ENCODE data around the gene TTC38.

Gene TTC38

DNA sequence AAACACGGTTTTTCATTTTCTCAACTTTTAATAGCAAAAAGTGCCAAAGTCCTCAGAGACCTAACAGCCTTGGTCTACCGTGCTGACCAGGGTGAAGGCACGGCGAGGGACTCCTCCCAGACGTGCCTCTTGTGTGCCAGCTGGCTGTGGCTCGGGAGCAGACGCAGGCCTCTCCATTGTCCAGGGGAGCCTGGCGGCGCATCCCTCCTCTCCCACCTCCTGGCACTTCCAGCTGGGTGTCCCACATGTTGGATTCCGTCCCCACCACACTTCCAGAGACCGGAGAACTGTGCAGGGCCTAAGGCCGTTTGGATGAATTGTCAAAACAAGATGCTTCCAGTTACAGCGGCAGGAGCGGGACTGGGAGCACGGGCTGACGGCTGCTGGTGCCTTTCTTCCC, 29.3 kb upstream of the TTC38 start:
- in situ Hi-C loops (cut with MboI; ENCODE audit: low sequenced_read_pairs, unreplicated experiment) = no loop called here

DNA sequence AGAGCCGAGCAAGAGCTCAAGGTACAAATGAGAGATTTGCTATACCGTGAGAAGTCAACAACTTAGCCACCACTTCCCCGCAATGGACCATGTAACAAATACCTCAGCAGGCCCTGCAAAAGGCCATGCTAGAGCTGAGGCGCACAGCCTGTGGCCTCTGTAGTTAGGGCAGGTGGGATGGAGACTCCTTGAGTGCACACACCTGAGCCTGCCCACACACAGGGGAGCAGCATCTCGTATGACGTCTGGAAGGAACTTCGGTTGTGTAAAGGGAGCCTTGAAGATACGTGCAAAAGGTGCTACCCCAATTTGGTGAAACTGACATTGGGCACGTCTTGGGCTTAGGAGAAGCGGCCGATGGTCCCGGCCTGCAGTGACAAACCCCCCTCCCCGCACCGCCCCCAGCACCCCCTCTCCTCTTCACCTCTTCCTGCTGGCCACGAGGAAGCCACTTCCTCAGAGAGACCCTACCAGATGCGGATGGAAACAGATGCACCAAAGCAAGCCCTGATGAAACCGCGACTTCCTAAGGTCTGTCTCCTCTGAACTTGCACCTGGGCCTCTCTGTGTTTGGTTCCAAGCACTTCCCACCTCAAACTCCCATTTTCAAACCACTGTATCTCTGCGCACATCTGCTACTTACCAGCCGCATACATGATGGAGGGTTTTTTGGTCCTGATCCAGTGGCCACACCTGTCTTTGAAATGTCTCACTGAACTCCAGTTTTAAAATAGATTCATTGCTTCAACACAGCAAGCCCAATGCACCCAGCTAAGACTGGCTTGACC, 28.4 kb upstream of the TTC38 start:
- TF ChIP-seq, protein P1, sequence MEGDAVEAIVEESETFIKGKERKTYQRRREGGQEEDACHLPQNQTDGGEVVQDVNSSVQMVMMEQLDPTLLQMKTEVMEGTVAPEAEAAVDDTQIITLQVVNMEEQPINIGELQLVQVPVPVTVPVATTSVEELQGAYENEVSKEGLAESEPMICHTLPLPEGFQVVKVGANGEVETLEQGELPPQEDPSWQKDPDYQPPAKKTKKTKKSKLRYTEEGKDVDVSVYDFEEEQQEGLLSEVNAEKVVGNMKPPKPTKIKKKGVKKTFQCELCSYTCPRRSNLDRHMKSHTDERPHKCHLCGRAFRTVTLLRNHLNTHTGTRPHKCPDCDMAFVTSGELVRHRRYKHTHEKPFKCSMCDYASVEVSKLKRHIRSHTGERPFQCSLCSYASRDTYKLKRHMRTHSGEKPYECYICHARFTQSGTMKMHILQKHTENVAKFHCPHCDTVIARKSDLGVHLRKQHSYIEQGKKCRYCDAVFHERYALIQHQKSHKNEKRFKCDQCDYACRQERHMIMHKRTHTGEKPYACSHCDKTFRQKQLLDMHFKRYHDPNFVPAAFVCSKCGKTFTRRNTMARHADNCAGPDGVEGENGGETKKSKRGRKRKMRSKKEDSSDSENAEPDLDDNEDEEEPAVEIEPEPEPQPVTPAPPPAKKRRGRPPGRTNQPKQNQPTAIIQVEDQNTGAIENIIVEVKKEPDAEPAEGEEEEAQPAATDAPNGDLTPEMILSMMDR (IDR thresholded peaks at IDR 0.05; ENCODE audit: borderline replicate concordance, control extremely low read depth, extremely low read depth, insufficient read depth, missing control alignments) = no peak
- DNase-seq (ENCODE audit: low spot score) = no peak
- in situ Hi-C loops (cut with MboI; ENCODE audit: low sequenced_read_pairs, unreplicated experiment) = no loop called here

More for the DNA sequence above, 29.3 kb upstream of the TTC38 start:
- TF ChIP-seq, protein P1 (IDR thresholded peaks at IDR 0.05; ENCODE audit: borderline replicate concordance, control extremely low read depth, extremely low read depth, insufficient read depth, missing control alignments) = no peak
- no peak for DNase-seq (ENCODE audit: low spot score)

DNA sequence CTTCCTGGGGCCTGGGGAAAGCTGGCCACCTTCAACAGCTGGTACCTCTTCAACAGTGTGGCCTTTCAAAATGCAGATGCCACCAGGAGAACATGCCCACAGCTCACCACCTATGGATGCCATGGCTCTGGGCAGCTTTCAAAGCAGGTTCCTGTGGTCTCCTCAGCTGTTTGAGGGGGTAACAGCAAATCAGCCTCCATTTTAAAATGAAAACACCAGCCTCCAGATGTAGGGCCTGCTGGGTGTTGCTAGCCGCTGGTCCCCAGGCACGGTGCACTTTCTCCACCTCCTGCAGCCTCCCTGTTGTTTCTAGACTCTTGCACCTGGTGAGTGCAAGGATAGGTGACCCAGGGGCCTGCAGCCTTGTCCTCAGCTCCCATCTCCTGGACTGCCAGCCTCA, 27.7 kb upstream of the TTC38 start:
- DNase-seq (ENCODE audit: low spot score) = no peak
- in situ Hi-C loops (cut with MboI; ENCODE audit: low sequenced_read_pairs, unreplicated experiment) = no loop called here
- TF ChIP-seq, protein P1 (IDR thresholded peaks at IDR 0.05; ENCODE audit: borderline replicate concordance, control extremely low read depth, extremely low read depth, insufficient read depth, missing control alignments) = no peak

DNA sequence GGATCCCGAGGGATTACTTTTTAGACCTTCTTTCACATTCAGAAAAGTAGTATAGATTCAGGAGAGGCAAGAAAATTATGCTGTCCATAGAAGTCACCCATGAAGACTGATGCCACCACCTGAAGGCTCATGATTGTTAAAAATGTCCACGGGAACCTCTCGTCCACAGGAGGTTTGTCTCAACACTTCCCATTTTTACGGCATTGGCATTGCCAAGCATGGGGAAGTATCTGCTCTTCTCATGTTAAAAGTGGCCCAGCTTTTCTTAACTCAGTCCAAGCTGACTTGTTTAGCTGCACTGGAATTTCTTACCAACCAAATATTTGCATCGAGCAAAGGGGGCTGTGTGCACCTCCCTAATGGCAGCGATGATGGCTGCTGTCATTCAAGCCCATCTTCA, 27.3 kb upstream of the TTC38 start:
- TF ChIP-seq, protein P1 (IDR thresholded peaks at IDR 0.05; ENCODE audit: borderline replicate concordance, control extremely low read depth, extremely low read depth, insufficient read depth, missing control alignments) = no peak
- DNase-seq (ENCODE audit: low spot score) = no peak

DNA sequence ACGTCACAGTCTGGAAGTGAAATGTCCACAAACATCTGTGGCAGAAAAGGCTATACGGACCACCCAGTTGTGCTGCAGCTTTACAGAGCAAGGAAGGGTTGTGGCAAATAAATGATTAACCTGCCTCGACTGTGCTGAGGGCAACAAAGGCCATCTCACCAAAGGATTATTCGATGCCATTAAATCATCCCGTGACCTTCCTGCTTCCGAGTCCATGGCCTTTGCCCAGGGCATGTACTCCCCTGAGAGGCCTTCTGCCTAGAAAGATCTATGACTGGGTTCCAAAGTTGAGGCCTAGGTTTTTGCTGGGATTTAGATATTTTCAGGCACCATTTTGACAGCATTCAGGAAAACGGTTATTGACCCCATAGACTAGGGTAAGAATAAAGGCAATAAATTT, 26.9 kb upstream of the TTC38 start:
- in situ Hi-C loops (cut with MboI; ENCODE audit: low sequenced_read_pairs, unreplicated experiment) = no loop called here
- DNase-seq (ENCODE audit: low spot score) = no peak
- TF ChIP-seq, protein P1 (IDR thresholded peaks at IDR 0.05; ENCODE audit: borderline replicate concordance, control extremely low read depth, extremely low read depth, insufficient read depth, missing control alignments) = no peak

More for the DNA sequence above, 27.3 kb upstream of the TTC38 start:
- in situ Hi-C loops (cut with MboI; ENCODE audit: low sequenced_read_pairs, unreplicated experiment) = no loop called here

DNA sequence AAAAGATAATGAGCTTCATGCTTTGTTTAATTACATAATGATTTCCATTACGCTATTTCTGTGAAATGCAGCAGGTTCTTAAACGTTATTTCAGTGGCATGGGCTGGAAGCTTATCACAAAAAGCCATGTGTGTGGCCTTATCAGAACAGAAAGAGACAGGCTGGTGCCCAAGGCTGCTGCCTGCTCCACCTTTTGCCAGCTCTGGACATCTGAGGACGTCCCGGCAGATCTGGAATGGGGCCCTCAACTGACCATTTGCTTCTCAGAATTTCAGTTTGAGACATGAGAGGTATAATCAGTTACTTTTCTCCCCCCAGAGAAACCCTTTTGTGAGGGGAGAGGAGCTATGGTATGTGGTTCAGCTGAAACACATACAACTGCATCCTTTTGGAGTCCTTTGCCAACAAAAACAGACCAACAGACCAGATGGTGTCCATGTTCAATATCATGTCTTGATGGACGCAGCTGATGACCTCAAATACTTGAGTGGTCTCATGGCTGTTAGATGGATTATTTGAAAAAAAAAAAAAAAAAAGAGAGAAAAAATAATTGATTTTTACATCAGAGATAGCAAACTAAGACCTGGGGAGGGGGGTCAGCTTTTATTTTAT, 26.3 kb upstream of the TTC38 start:
- no peak for DNase-seq (ENCODE audit: low spot score)
- TF ChIP-seq, protein P1 (IDR thresholded peaks at IDR 0.05; ENCODE audit: borderline replicate concordance, control extremely low read depth, extremely low read depth, insufficient read depth, missing control alignments) = no peak
- in situ Hi-C loops (cut with MboI; ENCODE audit: low sequenced_read_pairs, unreplicated experiment) = no loop called here

Measured in GM13976 (cell line).